Epithelial cell of proximal tubule (primary cell): ENCODE data around the gene HIGD1A. TPM values are rescaled to one million over a fixed set of nuclear protein-coding genes. Genes with fewer than 3 reads are reported as not detected.

Experiments used
- DNase-seq: peaks from one replicate; pipeline ENCODE4 v3.0.0-alpha.2; 2011; ENCODE audit warnings: low read depth
- H3K4me3 ChIP-seq: 2 replicates; pipeline ENCODE4 v1.5.1; 2011; ENCODE audit warnings: low read depth, mild to moderate bottlenecking, low read length
- CTCF ChIP-seq: conservative IDR thresholded peaks from 2 replicates; pipeline ENCODE4 v1.5.1; 2012; ENCODE audit warnings: low read depth, mild to moderate bottlenecking, low read length
- total RNA-seq: library from RNA; depleted of rRNA; stranded (reverse); fragments of >200 nt; gene quantifications from 2 replicates; pipeline ENCODE4 v1.2.3, GENCODE V29; 2015

HIGD1A gene
- total RNA-seq, 1 donor from 2014 or later: 247 TPM

GRCh38 chr3:42849017-42849416 is 44.7 kb upstream of the HIGD1A start:
- DNase-seq: no peak
- H3K4me3 ChIP-seq: no peak overlapping the region
- no peak for TF ChIP-seq CTCF

- no peak for DNase-seq
- no peak for TF ChIP-seq CTCF
- H3K4me3 ChIP-seq: no peak overlapping the region
Observed at GRCh38 chr3:42847731-42848130, 43.4 kb upstream of the HIGD1A start.

- no peak overlapping the region for H3K4me3 ChIP-seq
- no peak for TF ChIP-seq CTCF
- DNase-seq: no peak
Observed at GRCh38 chr3:42846685-42847522, 42.6 kb upstream of the HIGD1A start.

- no peak for DNase-seq
- H3K4me3 ChIP-seq: no peak overlapping the region
- no peak for TF ChIP-seq CTCF
Observed at GRCh38 chr3:42844815-42845214, 40.5 kb upstream of the HIGD1A start.

- no peak for TF ChIP-seq CTCF
- H3K4me3 ChIP-seq: no peak overlapping the region
- DNase-seq: no peak
Observed at GRCh38 chr3:42844412-42844713, 40.1 kb upstream of the HIGD1A start.

- no peak for TF ChIP-seq CTCF
- DNase-seq: no peak
- H3K4me3 ChIP-seq: no peak overlapping the region
Observed at GRCh38 chr3:42843713-42844411, 39.6 kb upstream of the HIGD1A start.
